SK-N-SH treated with all-trans-retinoic acid at 6 μM for 48 hours (cell line): ENCODE measurements around the gene CHKA.

Experiments
- CSDC2 ChIP-seq: fragments of 250-450 bp; sonication (Bioruptor Pico); IDR thresholded peaks from 2 replicates; pipeline ENCODE4 v1.5.0; 2020; ENCODE audit warnings: mild to moderate bottlenecking, moderate library complexity
- OSR1 ChIP-seq: fragments of 250-450 bp; sonication (Bioruptor Pico); IDR thresholded peaks from 2 replicates; pipeline ENCODE4 v1.8.0; 2022; ENCODE audit warnings: moderate library complexity, mild to moderate bottlenecking, inconsistent platforms
- RARB ChIP-seq: fragments of 250-450 bp; sonication (Bioruptor Pico); IDR thresholded peaks from 2 replicates; pipeline ENCODE4 v1.8.0; 2021; ENCODE audit warnings: mild to moderate bottlenecking, moderate library complexity
- ZNF8 ChIP-seq: fragments of 450-650 bp; formaldehyde crosslinking; IDR thresholded peaks from 2 replicates; pipeline ENCODE4 v1.5.0; 2020; ENCODE audit warnings: mild to moderate bottlenecking, moderate library complexity
- TF ChIP-seq, protein P1 (sequence below): fragments of 250-450 bp; sonication (Bioruptor Pico); IDR thresholded peaks from 2 replicates; pipeline ENCODE4 v1.5.1; 2020; ENCODE audit warnings: low read depth, mild to moderate bottlenecking, moderate library complexity
- TF ChIP-seq, protein P2 (sequence below): fragments of 250-450 bp; sonication (Bioruptor Pico); IDR thresholded peaks from 2 replicates; pipeline ENCODE4 v1.8.0; 2020; ENCODE audit warnings: mild to moderate bottlenecking, moderate library complexity, borderline replicate concordance

DNA sequence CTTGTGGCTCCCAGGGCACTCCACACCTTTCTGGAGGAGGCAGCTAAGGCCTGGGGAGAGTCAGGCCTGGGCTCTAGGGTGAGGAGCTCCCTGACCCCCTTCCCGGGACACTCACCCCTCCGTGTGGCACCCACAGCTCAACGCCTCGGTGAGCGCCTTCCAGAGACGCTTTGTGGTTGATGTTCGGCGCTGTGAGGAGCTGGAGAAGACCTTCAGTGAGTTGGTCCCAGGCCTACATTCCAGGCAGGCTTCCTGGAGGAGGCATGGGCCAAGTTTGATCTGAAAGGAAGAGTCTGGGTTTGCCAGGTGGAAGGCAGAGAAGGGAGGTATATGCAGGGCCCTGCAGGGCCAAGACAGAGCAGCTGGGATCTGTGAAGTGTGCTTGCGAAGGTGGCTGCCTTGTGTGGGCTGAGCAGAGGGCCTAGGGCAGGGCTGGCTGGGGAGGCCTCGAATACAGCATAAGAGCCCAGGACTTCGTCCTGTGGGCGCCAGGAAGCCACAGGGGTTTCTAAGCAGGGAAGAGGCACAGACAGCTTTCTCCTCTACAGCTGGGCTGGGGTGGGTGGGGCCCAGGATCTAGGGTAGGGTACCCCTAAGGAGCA, 79.5 kb downstream of the CHKA start:
- no peak for TF ChIP-seq CSDC2 (CRISPR knock-in tag)
- no peak for TF ChIP-seq RARB
- no peak for TF ChIP-seq OSR1 (CRISPR knock-in tag)
- TF ChIP-seq, protein P1, sequence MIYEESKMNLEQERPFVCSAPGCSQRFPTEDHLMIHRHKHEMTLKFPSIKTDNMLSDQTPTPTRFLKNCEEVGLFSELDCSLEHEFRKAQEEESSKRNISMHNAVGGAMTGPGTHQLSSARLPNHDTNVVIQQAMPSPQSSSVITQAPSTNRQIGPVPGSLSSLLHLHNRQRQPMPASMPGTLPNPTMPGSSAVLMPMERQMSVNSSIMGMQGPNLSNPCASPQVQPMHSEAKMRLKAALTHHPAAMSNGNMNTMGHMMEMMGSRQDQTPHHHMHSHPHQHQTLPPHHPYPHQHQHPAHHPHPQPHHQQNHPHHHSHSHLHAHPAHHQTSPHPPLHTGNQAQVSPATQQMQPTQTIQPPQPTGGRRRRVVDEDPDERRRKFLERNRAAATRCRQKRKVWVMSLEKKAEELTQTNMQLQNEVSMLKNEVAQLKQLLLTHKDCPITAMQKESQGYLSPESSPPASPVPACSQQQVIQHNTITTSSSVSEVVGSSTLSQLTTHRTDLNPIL (CRISPR knock-in tag), result no peak
- TF ChIP-seq, protein P2, sequence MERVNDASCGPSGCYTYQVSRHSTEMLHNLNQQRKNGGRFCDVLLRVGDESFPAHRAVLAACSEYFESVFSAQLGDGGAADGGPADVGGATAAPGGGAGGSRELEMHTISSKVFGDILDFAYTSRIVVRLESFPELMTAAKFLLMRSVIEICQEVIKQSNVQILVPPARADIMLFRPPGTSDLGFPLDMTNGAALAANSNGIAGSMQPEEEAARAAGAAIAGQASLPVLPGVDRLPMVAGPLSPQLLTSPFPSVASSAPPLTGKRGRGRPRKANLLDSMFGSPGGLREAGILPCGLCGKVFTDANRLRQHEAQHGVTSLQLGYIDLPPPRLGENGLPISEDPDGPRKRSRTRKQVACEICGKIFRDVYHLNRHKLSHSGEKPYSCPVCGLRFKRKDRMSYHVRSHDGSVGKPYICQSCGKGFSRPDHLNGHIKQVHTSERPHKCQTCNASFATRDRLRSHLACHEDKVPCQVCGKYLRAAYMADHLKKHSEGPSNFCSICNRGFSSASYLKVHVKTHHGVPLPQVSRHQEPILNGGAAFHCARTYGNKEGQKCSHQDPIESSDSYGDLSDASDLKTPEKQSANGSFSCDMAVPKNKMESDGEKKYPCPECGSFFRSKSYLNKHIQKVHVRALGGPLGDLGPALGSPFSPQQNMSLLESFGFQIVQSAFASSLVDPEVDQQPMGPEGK (CRISPR knock-in tag), result no peak
- TF ChIP-seq ZNF8 (CRISPR knock-in tag), result no peak
